ENCODE data around the gene NCDN. TPM values are rescaled to one million over a fixed set of nuclear protein-coding genes. Genes with fewer than 3 reads are reported as not detected.

NCDN gene
- total RNA-seq, 1 experiment from 2014 or later = 12.8 TPM

- no peak overlapping the region for H3K4me3 Mint-ChIP-seq (ENCODE audit: unreplicated experiment)
- H3K4me1 Mint-ChIP-seq (ENCODE audit: low read depth, unreplicated experiment) = no peaks in the 10 kb centered on the region
- Histone ChIP-seq H3K36me3 (ENCODE audit: control insufficient read depth, insufficient read depth, low read length) (no peaks in the 10 kb centered on the region), H3K9me3 (no peaks in the 10 kb centered on the region), H3K4me1 (peaks cover 6% of the 10 kb centered on the region), H3K4me3 (ENCODE audit: low read depth, low read length) (no peak overlapping the region), H3K27me3 (replicated peaks; ENCODE audit: control insufficient read depth, insufficient read depth, low read length) (no peaks in the 10 kb centered on the region)
- no peak overlapping the region for H3K27ac Mint-ChIP-seq (ENCODE audit: unreplicated experiment)
- CTCF ChIA-PET = no interaction called here
- BruUV-seq (replicated peaks) = no TSS peak
- no peaks in the 10 kb centered on the region for H3K27me3 Mint-ChIP-seq (ENCODE audit: insufficient read depth, unreplicated experiment)
- intact Hi-C loops (cut with micrococcal nuclease; ENCODE audit: unreplicated experiment) = no loop called here
- H3K9me3 Mint-ChIP-seq (ENCODE audit: unreplicated experiment) = no peaks in the 10 kb centered on the region
- DNase-seq = no peak
- POLR2A ChIA-PET = no interaction called here
- peaks cover 29% of the 10 kb centered on the region for H3K36me3 Mint-ChIP-seq (ENCODE audit: insufficient read depth, unreplicated experiment)
- no peak for TF ChIP-seq CTCF (IDR thresholded peaks at IDR 0.05; ENCODE audit: insufficient read depth in 1 of 2, low read depth in 1 of 2, low read length in 1 of 2, severe bottlenecking in 1 of 2, unreplicated experiment in 1 of 2)
These were observed 2.9 kb downstream of the NCDN start for GRCh38 chr1:35560256-35561225.

GRCh38 chr1:35561297-35561971, 3.8 kb downstream of the NCDN start:
- Histone ChIP-seq H3K9me3 (no peaks in the 10 kb centered on the region), H3K4me3 (ENCODE audit: low read depth, low read length) (no peak overlapping the region), H3K36me3 (ENCODE audit: control insufficient read depth, insufficient read depth, low read length) (no peaks in the 10 kb centered on the region), H3K27me3 (replicated peaks; ENCODE audit: control insufficient read depth, insufficient read depth, low read length) (no peaks in the 10 kb centered on the region), H3K4me1 (no peaks in the 10 kb centered on the region)
- intact Hi-C loops (cut with micrococcal nuclease; ENCODE audit: unreplicated experiment) = no loop called here
- no TSS peak for BruUV-seq (replicated peaks)
- H3K9me3 Mint-ChIP-seq (ENCODE audit: unreplicated experiment) = no peaks in the 10 kb centered on the region
- H3K36me3 Mint-ChIP-seq (ENCODE audit: insufficient read depth, unreplicated experiment) = peaks cover 30% of the 10 kb centered on the region
- no peaks in the 10 kb centered on the region for H3K4me1 Mint-ChIP-seq (ENCODE audit: low read depth, unreplicated experiment)
- no peak overlapping the region for H3K4me3 Mint-ChIP-seq (ENCODE audit: unreplicated experiment)
- H3K27me3 Mint-ChIP-seq (ENCODE audit: insufficient read depth, unreplicated experiment) = no peaks in the 10 kb centered on the region
- no peak for TF ChIP-seq CTCF (IDR thresholded peaks at IDR 0.05; ENCODE audit: insufficient read depth in 1 of 2, low read depth in 1 of 2, low read length in 1 of 2, severe bottlenecking in 1 of 2, unreplicated experiment in 1 of 2)
- CTCF ChIA-PET = no interaction called here
- DNase-seq = no peak
- H3K27ac Mint-ChIP-seq (ENCODE audit: unreplicated experiment) = no peak overlapping the region
- POLR2A ChIA-PET = no interaction called here

- Histone ChIP-seq H3K27me3 (replicated peaks; ENCODE audit: control insufficient read depth, insufficient read depth, low read length) (no peaks in the 10 kb centered on the region), H3K4me1 (no peaks in the 10 kb centered on the region), H3K4me3 (ENCODE audit: low read depth, low read length) (no peak overlapping the region), H3K36me3 (ENCODE audit: control insufficient read depth, insufficient read depth, low read length) (no peaks in the 10 kb centered on the region), H3K9me3 (no peaks in the 10 kb centered on the region)
- H3K4me1 Mint-ChIP-seq (ENCODE audit: low read depth, unreplicated experiment) = no peaks in the 10 kb centered on the region
- no peak overlapping the region for H3K27ac Mint-ChIP-seq (ENCODE audit: unreplicated experiment)
- H3K36me3 Mint-ChIP-seq (ENCODE audit: insufficient read depth, unreplicated experiment) = peaks cover 34% of the 10 kb centered on the region
- no peak overlapping the region for H3K4me3 Mint-ChIP-seq (ENCODE audit: unreplicated experiment)
- no peaks in the 10 kb centered on the region for H3K27me3 Mint-ChIP-seq (ENCODE audit: insufficient read depth, unreplicated experiment)
- BruUV-seq (replicated peaks) = no TSS peak
- H3K9me3 Mint-ChIP-seq (ENCODE audit: unreplicated experiment) = no peaks in the 10 kb centered on the region
- ChIA-PET CTCF (no interaction called here), POLR2A (no interaction called here)
- no peak for TF ChIP-seq CTCF (IDR thresholded peaks at IDR 0.05; ENCODE audit: insufficient read depth in 1 of 2, low read depth in 1 of 2, low read length in 1 of 2, severe bottlenecking in 1 of 2, unreplicated experiment in 1 of 2)
- no peak for DNase-seq
- intact Hi-C loops (cut with micrococcal nuclease; ENCODE audit: unreplicated experiment) = no loop called here
These were observed 4.5 kb downstream of the NCDN start for GRCh38 chr1:35561972-35562680.

Data from Caco-2 (cell line).